Measurements from ENCODE around the gene NPBWR2. TPM values are rescaled to one million over a fixed set of nuclear protein-coding genes. Genes with fewer than 3 reads are reported as not detected.

Gene NPBWR2
- polyA plus RNA-seq, 3 donors from 2014 or later: not detected

- H3K36me3 Mint-ChIP-seq: no peaks in the 10 kb centered on the region
- H3K9me3 Mint-ChIP-seq: no peaks in the 10 kb centered on the region
- H3K27ac Mint-ChIP-seq: no peak overlapping the region
- H3K4me3 Mint-ChIP-seq: no peak overlapping the region
- DNase-seq: no peak
- peaks cover 2 to 5% of the 10 kb centered on the region in 2 donors for H3K4me1 Mint-ChIP-seq
- H3K27me3 Mint-ChIP-seq (ENCODE audit: low read depth in 3 of 3): peaks cover 1 to 2% (median 2%) of the 10 kb centered on the region in 3 donors
Observed at GRCh38 chr20:64108731-64109681, 1.6 kb upstream of the NPBWR2 start.

DNA sequence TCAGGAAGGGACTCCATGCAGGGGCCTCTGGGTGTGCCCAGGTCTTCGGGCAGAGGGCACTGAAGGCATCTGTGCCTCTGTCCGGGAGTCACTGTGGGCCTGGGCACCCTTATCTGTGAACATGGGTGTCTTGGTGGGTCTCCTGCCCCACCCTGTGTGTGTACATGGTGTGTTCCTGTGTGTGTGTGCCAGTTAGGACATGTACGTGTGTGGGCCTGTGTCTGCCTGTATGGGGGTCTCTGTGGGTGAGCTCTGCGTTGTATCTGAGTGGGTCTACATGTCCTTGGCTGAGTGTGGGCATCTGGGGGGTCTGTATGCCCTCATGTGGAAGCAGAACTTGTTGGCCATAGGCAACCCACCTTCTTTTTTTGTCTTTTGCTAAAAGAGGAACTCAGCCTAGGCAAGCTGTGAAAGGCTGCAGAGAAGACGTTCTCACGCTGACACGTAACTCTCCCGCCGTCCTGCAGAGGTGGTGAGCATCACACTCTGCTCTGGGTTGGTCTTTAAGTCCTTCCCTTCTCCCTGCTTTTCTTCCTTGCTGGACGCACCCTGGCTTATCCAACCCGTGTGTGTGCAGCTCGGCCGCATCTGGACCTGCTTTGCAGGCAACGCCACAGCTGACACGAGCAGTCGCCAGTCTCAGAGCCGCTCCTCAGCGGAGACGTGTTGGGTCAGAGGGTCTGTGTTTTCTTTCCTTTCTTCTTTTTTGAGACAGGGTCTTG lies 532 bp upstream of the NPBWR2 start:
- Mint-ChIP-seq H3K9me3 (no peaks in the 10 kb centered on the region), H3K4me3 (no peak overlapping the region), H3K4me1 (peaks cover 2 to 5% of the 10 kb centered on the region in 2 donors), H3K36me3 (no peaks in the 10 kb centered on the region), H3K27ac (peak overlapping the region in 1 of 6 donors; percentile 71), H3K27me3 (ENCODE audit: low read depth in 3 of 3) (peaks cover 2 to 8% (median 5%) of the 10 kb centered on the region in 3 donors)
- DNase-seq: no peak

DNA sequence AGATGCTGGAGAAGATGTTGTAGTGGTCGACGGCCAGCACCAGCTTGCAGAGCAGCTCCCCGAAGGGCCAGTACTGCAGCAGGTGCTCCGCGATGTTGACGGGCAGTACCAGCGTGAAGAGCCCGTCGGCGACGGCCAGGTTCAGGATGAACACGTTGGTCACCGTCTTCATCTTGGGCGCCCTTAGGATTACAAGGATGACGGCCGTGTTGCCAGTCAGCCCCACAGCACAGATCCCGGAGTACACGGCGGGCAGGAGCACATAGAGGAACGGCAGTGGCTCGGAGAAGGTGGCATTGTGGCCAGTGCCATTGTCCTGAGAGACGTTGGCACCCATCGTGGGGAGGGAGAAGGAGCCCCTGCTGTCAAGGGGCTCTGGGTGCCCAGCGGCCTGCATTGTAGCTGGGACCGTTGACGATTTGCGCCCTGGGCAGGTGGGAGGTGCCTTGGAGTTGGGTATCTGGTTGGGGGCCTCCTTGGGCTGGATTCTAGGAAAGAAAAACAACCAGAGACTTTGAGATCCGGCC lies 867 bp downstream of the NPBWR2 start:
- H3K4me1 Mint-ChIP-seq: peaks cover 4 to 6% of the 10 kb centered on the region in 2 donors
- no peaks in the 10 kb centered on the region for H3K36me3 Mint-ChIP-seq
- H3K27me3 Mint-ChIP-seq (ENCODE audit: low read depth in 3 of 3): peaks cover 4 to 9% (median 9%) of the 10 kb centered on the region in 3 donors
- no peak for DNase-seq
- no peaks in the 10 kb centered on the region for H3K9me3 Mint-ChIP-seq
- no peak overlapping the region for H3K4me3 Mint-ChIP-seq
- no peak overlapping the region for H3K27ac Mint-ChIP-seq

DNA sequence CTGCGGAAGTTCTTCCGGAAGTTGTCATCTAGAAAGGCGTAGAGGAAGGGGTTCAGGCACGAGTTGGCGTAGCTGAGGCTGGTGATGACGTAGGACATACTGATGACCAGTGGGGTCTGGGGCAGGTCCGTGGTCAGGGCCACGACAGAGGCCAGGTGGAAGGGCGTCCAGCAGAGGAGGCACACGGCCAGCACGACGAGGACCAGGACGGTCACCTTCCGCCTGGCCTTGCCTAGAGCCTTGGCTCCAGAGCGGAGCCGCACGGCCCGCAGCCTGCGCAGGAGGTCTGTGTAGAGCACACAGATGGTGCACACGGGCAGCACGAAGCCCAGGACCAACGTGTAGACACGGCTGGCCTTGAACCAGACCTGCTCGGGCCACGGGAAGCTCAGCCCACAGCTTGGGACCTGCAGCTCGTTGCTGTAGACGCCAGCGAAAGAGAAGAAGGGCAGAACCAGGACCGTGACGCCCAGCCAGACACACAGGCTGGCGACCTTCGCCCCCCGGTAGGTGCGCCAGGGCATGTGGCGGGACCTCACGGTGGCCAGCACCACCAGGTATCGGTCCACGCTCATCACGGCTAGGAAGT lies 1.4 kb downstream of the NPBWR2 start:
- Mint-ChIP-seq H3K36me3 (no peaks in the 10 kb centered on the region), H3K4me1 (peaks cover 5 to 10% of the 10 kb centered on the region in 2 donors), H3K4me3 (no peak overlapping the region), H3K27me3 (ENCODE audit: low read depth in 3 of 3) (peaks cover 4 to 14% (median 9%) of the 10 kb centered on the region in 3 donors), H3K9me3 (no peaks in the 10 kb centered on the region), H3K27ac (no peak overlapping the region)
- no peak for DNase-seq

DNA sequence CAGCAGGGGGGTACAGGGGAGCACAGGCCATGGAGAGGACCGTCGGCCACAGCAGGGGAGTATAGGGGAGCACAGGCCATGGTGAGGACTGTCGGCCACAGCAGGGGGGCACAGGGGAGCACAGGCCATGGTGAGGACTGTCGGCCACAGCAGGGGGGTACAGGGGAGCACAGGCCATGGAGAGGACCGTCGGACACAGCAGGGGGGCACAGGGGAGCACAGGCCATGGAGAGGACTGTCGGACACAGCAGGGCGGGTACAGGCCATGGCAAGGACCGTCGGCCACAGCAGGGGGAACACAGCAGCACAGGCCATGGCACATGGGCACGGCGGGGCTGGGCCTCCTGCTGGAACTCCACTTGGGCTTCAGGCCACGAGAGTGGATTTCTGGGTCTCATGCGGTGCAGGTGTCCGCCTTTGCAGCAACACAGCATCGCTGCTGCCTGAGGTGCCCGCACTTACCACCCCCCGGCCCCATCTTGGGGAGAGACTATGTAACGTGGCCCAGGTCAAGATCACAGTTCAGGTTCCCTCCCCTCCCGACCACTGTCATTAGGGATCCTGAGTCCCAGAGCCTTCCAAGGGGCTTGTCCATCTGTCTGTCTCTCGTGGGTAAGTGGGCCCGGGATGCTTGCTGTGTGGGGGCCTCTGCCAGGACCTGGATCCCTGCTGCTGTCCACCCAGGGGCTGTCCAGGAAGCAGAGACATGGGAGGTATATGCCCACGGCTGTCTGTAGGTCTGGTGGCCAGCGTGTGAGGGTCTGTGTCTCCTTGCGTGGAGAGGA lies 2.5 kb downstream of the NPBWR2 start:
- H3K27ac Mint-ChIP-seq: no peak overlapping the region
- H3K9me3 Mint-ChIP-seq: no peaks in the 10 kb centered on the region
- peaks cover 6 to 10% of the 10 kb centered on the region in 2 donors for H3K4me1 Mint-ChIP-seq

GRCh38 chr20:64103871-64104666 lies 3.3 kb downstream of the NPBWR2 start:
- no peak for DNase-seq
- Mint-ChIP-seq H3K27me3 (ENCODE audit: low read depth in 3 of 3) (peaks cover 4 to 15% (median 9%) of the 10 kb centered on the region in 3 donors), H3K9me3 (no peaks in the 10 kb centered on the region), H3K27ac (no peak overlapping the region), H3K4me1 (peaks cover 6 to 10% of the 10 kb centered on the region in 2 donors), H3K4me3 (no peak overlapping the region), H3K36me3 (no peaks in the 10 kb centered on the region)

More for the DNA sequence above, 2.5 kb downstream of the NPBWR2 start:
- Mint-ChIP-seq H3K4me3 (no peak overlapping the region), H3K36me3 (no peaks in the 10 kb centered on the region), H3K27me3 (ENCODE audit: low read depth in 3 of 3) (peaks cover 4 to 15% (median 9%) of the 10 kb centered on the region in 3 donors)
- no peak for DNase-seq

- Mint-ChIP-seq H3K27ac (no peak overlapping the region), H3K27me3 (ENCODE audit: low read depth in 3 of 3) (peaks cover 4 to 13% (median 13%) of the 10 kb centered on the region in 3 donors), H3K36me3 (no peaks in the 10 kb centered on the region), H3K4me1 (peaks cover 4 to 5% of the 10 kb centered on the region in 2 donors), H3K4me3 (peak overlapping the region in 1 of 5 donors; percentile 39), H3K9me3 (no peaks in the 10 kb centered on the region)
- DNase-seq: no peak
Observed at GRCh38 chr20:64102647-64103354, 4.6 kb downstream of the NPBWR2 start.

DNA sequence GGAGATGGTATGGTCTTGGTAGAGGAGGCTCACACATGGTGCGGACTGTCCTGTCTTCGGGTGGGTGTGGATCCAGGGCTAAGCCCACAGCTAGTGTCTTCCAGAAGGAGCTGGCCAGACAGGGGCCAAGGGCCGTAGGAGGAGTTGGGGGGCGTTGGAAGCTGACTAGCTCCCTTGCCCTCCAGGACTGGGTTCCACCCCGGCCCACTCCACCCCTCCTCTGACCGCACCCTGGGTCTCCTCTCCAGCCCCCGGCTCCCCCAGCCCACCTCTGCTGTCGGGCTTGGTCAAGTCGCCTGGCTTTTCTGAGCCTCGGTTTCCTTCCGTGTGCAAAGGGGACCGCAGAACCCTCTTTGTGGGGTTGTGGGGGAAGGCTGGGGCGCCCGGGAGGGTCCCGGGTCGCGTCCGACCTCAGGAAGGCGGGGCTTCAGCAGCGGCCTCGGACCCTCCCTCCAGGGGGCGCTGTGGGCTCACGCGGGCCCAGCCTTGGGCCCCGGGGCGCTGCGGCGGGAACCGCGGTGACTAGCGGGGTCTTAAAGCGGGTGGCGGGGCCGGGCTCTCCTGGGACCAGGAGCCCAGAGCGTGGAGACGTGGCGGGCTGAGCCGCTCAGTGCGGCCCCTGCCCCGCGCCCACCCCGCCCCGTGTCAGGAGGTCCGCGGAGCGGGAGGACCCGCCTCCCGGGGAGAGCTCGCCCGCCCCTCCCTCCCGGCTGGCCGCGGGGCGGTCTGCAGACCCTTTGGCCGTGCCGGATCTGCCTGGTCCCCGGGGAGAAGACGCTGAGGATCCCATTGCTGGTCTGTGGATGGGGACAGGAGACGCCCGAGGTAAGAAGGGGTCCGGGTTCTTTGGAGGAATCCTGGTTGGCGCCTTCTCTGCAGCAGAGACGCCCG lies 5.4 kb downstream of the NPBWR2 start:
- H3K27me3 Mint-ChIP-seq (ENCODE audit: low read depth in 3 of 3): peaks cover 4 to 13% (median 13%) of the 10 kb centered on the region in 3 donors
- peak overlapping the region in 4 of 5 donors; percentile 5 to 67 (median 46) for H3K4me3 Mint-ChIP-seq
- peaks cover 0 to under 1% (median 0%) of the 10 kb centered on the region in 3 donors for H3K36me3 Mint-ChIP-seq
- no peak overlapping the region for H3K27ac Mint-ChIP-seq
- peaks cover 4 to 5% of the 10 kb centered on the region in 2 donors for H3K4me1 Mint-ChIP-seq
- no peaks in the 10 kb centered on the region for H3K9me3 Mint-ChIP-seq
- DNase-seq: peak; percentile 53 to 62 (median 57)

DNA sequence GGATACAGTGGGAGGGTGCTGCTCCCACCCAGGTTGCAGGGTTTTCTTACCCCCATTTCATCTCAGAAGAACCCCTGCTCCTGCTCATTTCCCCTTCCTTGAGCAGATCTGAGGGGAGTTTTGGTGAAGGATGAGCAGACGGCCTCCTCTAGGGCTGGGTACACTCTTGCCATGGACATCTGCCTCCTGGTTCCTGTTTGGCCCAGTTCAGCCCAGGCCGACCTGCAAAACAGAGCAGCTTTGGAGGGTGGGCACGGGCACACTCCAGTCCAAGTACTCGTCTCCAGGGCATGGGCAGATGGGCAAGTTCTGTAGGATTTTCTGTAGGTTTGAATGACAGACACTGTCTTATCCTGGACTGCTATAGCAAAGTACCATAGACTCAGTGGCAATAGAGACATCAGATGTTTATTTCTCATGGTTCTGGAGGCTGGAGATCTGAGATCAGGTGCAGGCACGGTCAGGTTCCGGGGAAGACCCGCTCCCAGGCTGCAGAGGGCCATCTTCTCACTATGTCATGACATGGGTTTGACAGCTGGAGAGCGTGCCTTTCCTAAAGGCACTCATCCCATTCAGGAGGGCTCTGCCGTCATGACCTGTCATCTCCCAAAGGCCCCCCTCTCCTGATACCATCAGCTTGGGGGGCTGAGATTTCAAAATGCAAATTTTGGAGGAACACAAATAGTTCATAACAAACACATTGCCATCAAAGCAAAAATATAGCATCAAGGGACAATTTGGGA lies 6.2 kb downstream of the NPBWR2 start:
- H3K4me1 Mint-ChIP-seq: peaks cover 4 to 5% of the 10 kb centered on the region in 2 donors
- DNase-seq: no peak
- no peak overlapping the region for H3K27ac Mint-ChIP-seq
- H3K4me3 Mint-ChIP-seq: peak overlapping the region in 4 of 5 donors; percentile 5 to 67 (median 46)
- H3K9me3 Mint-ChIP-seq: no peaks in the 10 kb centered on the region
- H3K27me3 Mint-ChIP-seq (ENCODE audit: low read depth in 3 of 3): peaks cover 4 to 13% (median 13%) of the 10 kb centered on the region in 3 donors
- peaks cover 0 to 4% (median 0%) of the 10 kb centered on the region in 3 donors for H3K36me3 Mint-ChIP-seq

- H3K4me3 Mint-ChIP-seq: no peak overlapping the region
- no peak for DNase-seq
Observed at GRCh38 chr20:64100566-64100888, 6.8 kb downstream of the NPBWR2 start.

More at GRCh38 chr20:64100566-64100888, 6.8 kb downstream of the NPBWR2 start:
- peaks cover 4 to 13% (median 11%) of the 10 kb centered on the region in 3 donors for H3K27me3 Mint-ChIP-seq (ENCODE audit: low read depth in 3 of 3)
- no peak overlapping the region for H3K27ac Mint-ChIP-seq
- peaks cover 4 to 5% of the 10 kb centered on the region in 2 donors for H3K4me1 Mint-ChIP-seq
- no peaks in the 10 kb centered on the region for H3K9me3 Mint-ChIP-seq
- H3K36me3 Mint-ChIP-seq: peaks cover 0 to 4% (median 0%) of the 10 kb centered on the region in 3 donors

Measured in immature natural killer cell (primary cell).